ENCODE results near the gene SCIN. TPM values are rescaled to one million over a fixed set of nuclear protein-coding genes. Genes with fewer than 3 reads are reported as not detected.

Gene SCIN
- total and polyA plus RNA-seq, 2 experiments from 2014 or later, result 0.02 to 0.66 TPM

DNA sequence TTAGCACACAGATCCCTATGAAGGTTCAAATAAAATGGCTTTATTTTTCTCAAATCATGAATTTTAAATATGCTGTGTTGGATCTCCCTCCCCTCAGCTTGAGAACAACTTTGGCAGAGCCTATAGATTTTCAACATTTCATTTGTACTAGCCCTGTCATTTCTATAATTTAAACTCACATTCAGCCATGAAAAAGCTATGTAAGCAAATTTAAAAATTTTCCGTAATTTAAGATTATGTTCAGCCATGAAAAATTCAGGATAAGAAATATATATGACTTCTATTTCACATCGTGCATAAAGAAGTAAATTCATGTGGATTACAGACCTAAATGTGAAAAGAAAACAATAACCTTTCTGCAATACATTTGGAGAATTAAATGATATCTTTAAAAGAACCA lies 36.5 kb upstream of the SCIN start:
- TF ChIP-seq CTCF (IDR thresholded peaks at IDR 0.05; ENCODE audit: low read depth, low read length), result no peak
- no peaks in the 10 kb centered on the region for H3K36me3 ChIP-seq
- no peaks in the 10 kb centered on the region for H3K27me3 ChIP-seq
- no peaks in the 10 kb centered on the region for H3K4me1 ChIP-seq (ENCODE audit: low read depth)
- DNase-seq (ENCODE audit: low read depth in 1 of 2, low spot score in 1 of 2), result no peak
- H3K4me3 ChIP-seq, result no peak overlapping the region
- H3K9me3 ChIP-seq (ENCODE audit: low read depth), result no peaks in the 10 kb centered on the region
- H3K27ac ChIP-seq, result no peak overlapping the region

GRCh38 chr7:12539681-12540080 lies 30.8 kb upstream of the SCIN start:
- Histone ChIP-seq H3K27ac (no peak overlapping the region), H3K36me3 (no peaks in the 10 kb centered on the region), H3K27me3 (no peaks in the 10 kb centered on the region), H3K9me3 (ENCODE audit: low read depth) (no peaks in the 10 kb centered on the region), H3K4me1 (ENCODE audit: low read depth) (no peaks in the 10 kb centered on the region), H3K4me3 (no peak overlapping the region)
- no peak for TF ChIP-seq CTCF (IDR thresholded peaks at IDR 0.05; ENCODE audit: low read depth, low read length)
- DNase-seq (ENCODE audit: low read depth in 1 of 2, low spot score in 1 of 2), result no peak

GRCh38 chr7:12540850-12541249 lies 29.7 kb upstream of the SCIN start:
- H3K9me3 ChIP-seq (ENCODE audit: low read depth), result no peaks in the 10 kb centered on the region
- no peak overlapping the region for H3K4me3 ChIP-seq
- no peaks in the 10 kb centered on the region for H3K36me3 ChIP-seq
- no peaks in the 10 kb centered on the region for H3K4me1 ChIP-seq (ENCODE audit: low read depth)
- no peak for DNase-seq (ENCODE audit: low read depth in 1 of 2, low spot score in 1 of 2)
- no peaks in the 10 kb centered on the region for H3K27me3 ChIP-seq
- no peak for TF ChIP-seq CTCF (IDR thresholded peaks at IDR 0.05; ENCODE audit: low read depth, low read length)
- no peak overlapping the region for H3K27ac ChIP-seq

DNA sequence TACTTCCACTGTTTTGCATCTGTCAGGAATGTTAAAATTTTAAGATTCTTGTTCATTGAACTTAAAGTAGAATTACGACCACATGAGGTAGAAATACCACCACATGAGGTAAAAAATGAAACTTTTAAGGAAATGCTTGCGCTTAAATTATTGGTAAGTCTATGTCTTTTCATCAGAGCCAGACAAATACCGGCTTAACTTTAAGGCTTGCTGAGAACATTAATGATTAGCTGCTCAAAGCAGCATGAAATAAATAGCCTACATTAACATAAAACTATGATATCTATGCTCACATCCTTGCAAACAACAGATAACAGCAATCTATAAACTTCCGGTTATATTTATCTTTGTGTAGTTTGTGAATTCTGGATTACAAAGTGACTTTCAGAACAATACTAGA lies 26.9 kb upstream of the SCIN start:
- TF ChIP-seq CTCF (IDR thresholded peaks at IDR 0.05; ENCODE audit: low read depth, low read length), result no peak

GRCh38 chr7:12549106-12549505 lies 21.4 kb upstream of the SCIN start:
- DNase-seq (ENCODE audit: low read depth in 1 of 2, low spot score in 1 of 2), result no peak

More for the DNA sequence above, 26.9 kb upstream of the SCIN start:
- Histone ChIP-seq H3K27ac (no peak overlapping the region), H3K27me3 (no peaks in the 10 kb centered on the region), H3K36me3 (no peaks in the 10 kb centered on the region), H3K9me3 (ENCODE audit: low read depth) (no peaks in the 10 kb centered on the region), H3K4me1 (ENCODE audit: low read depth) (no peaks in the 10 kb centered on the region), H3K4me3 (no peak overlapping the region)
- no peak for DNase-seq (ENCODE audit: low read depth in 1 of 2, low spot score in 1 of 2)

More at GRCh38 chr7:12549106-12549505, 21.4 kb upstream of the SCIN start:
- Histone ChIP-seq H3K27ac (no peak overlapping the region), H3K27me3 (no peaks in the 10 kb centered on the region), H3K36me3 (no peaks in the 10 kb centered on the region), H3K4me3 (no peak overlapping the region), H3K9me3 (ENCODE audit: low read depth) (no peaks in the 10 kb centered on the region), H3K4me1 (ENCODE audit: low read depth) (no peaks in the 10 kb centered on the region)
- TF ChIP-seq CTCF (IDR thresholded peaks at IDR 0.05; ENCODE audit: low read depth, low read length), result no peak

Data from cardiac muscle cell (in vitro differentiated cells and primary cell).